Mesenchymal stem cell (in vitro differentiated cells and primary cell): ENCODE measurements around the gene DGKE.

Experiments used
- DNase-seq: peaks from one replicate; pipeline ENCODE4 v3.0.0-alpha.2; 2013
- H2AFZ ChIP-seq: one replicate; pipeline ENCODE4 v1.6.1; 2013; ENCODE audit warnings: low read depth, mild to moderate bottlenecking, control low read depth, inconsistent platforms, low read length, moderate library complexity
- H2AK5ac ChIP-seq: 2 replicates; pipeline ENCODE4 v1.6.1; 2013; ENCODE audit warnings: low read length, moderate library complexity, mild to moderate bottlenecking, inconsistent platforms; ENCODE audit not compliant: severe bottlenecking
- H2BK120ac ChIP-seq: one replicate; pipeline ENCODE4 v1.6.1; 2013; ENCODE audit warnings: low read depth, mild to moderate bottlenecking, inconsistent platforms, low read length, moderate library complexity
- H2BK12ac ChIP-seq, 2 experiments: one replicate each; pipeline ENCODE4 v1.6.1; 2013; ENCODE audit warnings: inconsistent platforms in 2 of 2, low read length in 2 of 2, mild to moderate bottlenecking in 2 of 2, moderate library complexity in 2 of 2, control low read depth in 1 of 2
- H2BK15ac ChIP-seq: one replicate; pipeline ENCODE4 v1.6.1; 2013; ENCODE audit warnings: mild to moderate bottlenecking, low read depth, inconsistent platforms; ENCODE audit not compliant: poor library complexity, severe bottlenecking
- H2BK5ac ChIP-seq: 2 replicates; pipeline ENCODE4 v1.6.1; 2013; ENCODE audit warnings: low read depth, mild to moderate bottlenecking, low read length, control low read depth, inconsistent platforms; ENCODE audit not compliant: poor library complexity, severe bottlenecking
- H3K14ac ChIP-seq, 2 experiments: one replicate each; pipeline ENCODE4 v1.6.1; 2013; ENCODE audit warnings: inconsistent platforms in 2 of 2, low read length in 2 of 2, control low read depth in 1 of 2, mild to moderate bottlenecking in 1 of 2, moderate library complexity in 1 of 2
- H3K18ac ChIP-seq, 2 experiments: one replicate each; pipeline ENCODE4 v1.6.1; 2013; ENCODE audit warnings: inconsistent platforms in 2 of 2, low read length in 2 of 2, control low read depth in 1 of 2, low read depth in 1 of 2, mild to moderate bottlenecking in 1 of 2
- H3K23ac ChIP-seq, 2 experiments: one replicate each; pipeline ENCODE4 v1.6.1; 2013; ENCODE audit warnings: inconsistent platforms in 2 of 2, low read length in 2 of 2, mild to moderate bottlenecking in 2 of 2, moderate library complexity in 2 of 2, control low read depth in 1 of 2
- H3K27ac ChIP-seq: 2 replicates; pipeline ENCODE4 v1.5.1; 2013; ENCODE audit warnings: mild to moderate bottlenecking, moderate library complexity, low read length, control low read depth, inconsistent platforms; ENCODE audit not compliant: poor library complexity, severe bottlenecking
- H3K27me3 ChIP-seq, 2 experiments: 2 replicates each; pipeline versions ENCODE4 v1.6.1 to v1.7.0; 2013; ENCODE audit warnings: low read length in 2 of 2, mild to moderate bottlenecking in 2 of 2, moderate library complexity in 2 of 2, control low read depth in 1 of 2, inconsistent platforms in 1 of 2; ENCODE audit not compliant: control insufficient read depth in 1 of 2, insufficient read depth in 1 of 2
- H3K36me3 ChIP-seq, 2 experiments: 2 replicates each; pipeline versions ENCODE4 v1.6.1 to v1.7.0; 2013; ENCODE audit warnings: low read length in 2 of 2, control low read depth in 1 of 2, inconsistent platforms in 1 of 2, low read depth in 1 of 2, mild to moderate bottlenecking in 1 of 2; ENCODE audit not compliant: insufficient read depth in 2 of 2, control insufficient read depth in 1 of 2
- H3K4ac ChIP-seq, 2 experiments: one replicate each; pipeline ENCODE4 v1.6.1; 2013; ENCODE audit warnings: inconsistent platforms in 2 of 2, low read length in 2 of 2, mild to moderate bottlenecking in 2 of 2, moderate library complexity in 2 of 2, control low read depth in 1 of 2, low read depth in 1 of 2
- H3K4me1 ChIP-seq: 2 replicates; pipeline ENCODE4 v1.6.1; 2013; ENCODE audit warnings: low read depth, low read length, control low read depth; ENCODE audit not compliant: control insufficient read depth, insufficient read depth
- H3K4me2 ChIP-seq: 2 replicates; pipeline ENCODE4 v1.6.1; 2013; ENCODE audit warnings: low read length, mild to moderate bottlenecking, inconsistent platforms; ENCODE audit not compliant: poor library complexity, severe bottlenecking
- H3K4me3 ChIP-seq, 2 experiments: 2 replicates each; pipeline versions ENCODE4 v1.5.1 to v1.7.0; 2013; ENCODE audit warnings: low read length in 2 of 2, mild to moderate bottlenecking in 2 of 2, control low read depth in 1 of 2, low read depth in 1 of 2; ENCODE audit not compliant: insufficient read depth in 1 of 2
- H3K79me1 ChIP-seq: replicated peaks from 2 replicates; pipeline ENCODE4 v1.6.1; 2013; ENCODE audit warnings: mild to moderate bottlenecking, control low read depth, low read length, inconsistent platforms; ENCODE audit not compliant: poor library complexity, severe bottlenecking
- H3K9ac ChIP-seq: 2 replicates; pipeline ENCODE4 v1.7.0; 2013; ENCODE audit warnings: mild to moderate bottlenecking, low read length, moderate library complexity
- H3K9me3 ChIP-seq: 2 replicates; pipeline ENCODE4 v1.7.0; 2013; ENCODE audit warnings: mild to moderate bottlenecking, low read length; ENCODE audit not compliant: control insufficient read depth
- H4K8ac ChIP-seq: one replicate; pipeline ENCODE4 v1.6.1; 2013; ENCODE audit warnings: inconsistent platforms, mild to moderate bottlenecking, low read length, moderate library complexity
- H4K91ac ChIP-seq: one replicate; pipeline ENCODE4 v1.6.1; 2013; ENCODE audit warnings: mild to moderate bottlenecking, low read length, inconsistent platforms
- WGBS: methylation state at CpG from one replicate; pipeline ENCODE4 v1.1.7; 2013; ENCODE audit warnings: mixed read lengths; 5-methylcytosine and 5-hydroxymethylcytosine counted together

Gene DGKE

GRCh38 chr17:56804454-56804853, 29.5 kb upstream of the DGKE start:
- H3K18ac ChIP-seq: no peak overlapping the region
- no peak overlapping the region for H3K4me2 ChIP-seq
- H3K36me3 ChIP-seq: no peaks in the 10 kb centered on the region
- H2BK15ac ChIP-seq: no peak overlapping the region
- H3K9me3 ChIP-seq: no peaks in the 10 kb centered on the region
- no peak overlapping the region for H3K23ac ChIP-seq
- H4K8ac ChIP-seq: no peak overlapping the region
- H2AK5ac ChIP-seq: no peak overlapping the region
- H2BK120ac ChIP-seq: no peak overlapping the region
- no peaks in the 10 kb centered on the region for H3K27me3 ChIP-seq
- peaks cover 3% of the 10 kb centered on the region for H3K4me1 ChIP-seq
- H3K14ac ChIP-seq: no peak overlapping the region
- H2BK5ac ChIP-seq: no peak overlapping the region
- no peak overlapping the region for H3K27ac ChIP-seq
- DNase-seq: no peak
- H3K79me1 ChIP-seq: no peaks in the 10 kb centered on the region
- no peak overlapping the region for H3K9ac ChIP-seq
- no peak overlapping the region for H3K4me3 ChIP-seq
- no peak overlapping the region for H2BK12ac ChIP-seq
- H4K91ac ChIP-seq: no peak overlapping the region
- H2AFZ ChIP-seq: no peak overlapping the region
- 100% methylated on average over 1 of the region's 3 CpGs for WGBS
- no peak overlapping the region for H3K4ac ChIP-seq

- no peak overlapping the region for H4K8ac ChIP-seq
- no peak overlapping the region for H2BK120ac ChIP-seq
- H3K4ac ChIP-seq: no peak overlapping the region
- H4K91ac ChIP-seq: no peak overlapping the region
- no peak overlapping the region for H2AK5ac ChIP-seq
- no peak overlapping the region for H2BK15ac ChIP-seq
- no peaks in the 10 kb centered on the region for H3K79me1 ChIP-seq
- H3K27me3 ChIP-seq: no peaks in the 10 kb centered on the region
- H3K23ac ChIP-seq: no peak overlapping the region
- H3K9me3 ChIP-seq: no peaks in the 10 kb centered on the region
- H3K18ac ChIP-seq: no peak overlapping the region
- no peak overlapping the region for H3K9ac ChIP-seq
- H3K4me3 ChIP-seq: no peak overlapping the region
- no peak overlapping the region for H2BK5ac ChIP-seq
- no peak overlapping the region for H3K27ac ChIP-seq
- no peaks in the 10 kb centered on the region for H3K36me3 ChIP-seq
- WGBS: 73% methylated on average over 4 of the region's 4 CpGs
- peaks cover 3% of the 10 kb centered on the region for H3K4me1 ChIP-seq
- no peak for DNase-seq
- H2BK12ac ChIP-seq: no peak overlapping the region
- H2AFZ ChIP-seq: no peak overlapping the region
- no peak overlapping the region for H3K14ac ChIP-seq
- no peak overlapping the region for H3K4me2 ChIP-seq
Observed at GRCh38 chr17:56806949-56807348, 27.0 kb upstream of the DGKE start.

GRCh38 chr17:56807723-56808122, 26.2 kb upstream of the DGKE start:
- H2BK120ac ChIP-seq: no peak overlapping the region
- DNase-seq: no peak
- H4K91ac ChIP-seq: no peak overlapping the region
- peaks cover 3% of the 10 kb centered on the region for H3K4me1 ChIP-seq
- H3K27me3 ChIP-seq: no peaks in the 10 kb centered on the region
- no peak overlapping the region for H2AK5ac ChIP-seq
- H3K4me3 ChIP-seq: no peak overlapping the region
- no peak overlapping the region for H2AFZ ChIP-seq
- no peak overlapping the region for H3K4ac ChIP-seq
- H3K23ac ChIP-seq: no peak overlapping the region
- no peak overlapping the region for H3K18ac ChIP-seq
- H4K8ac ChIP-seq: no peak overlapping the region
- H3K36me3 ChIP-seq: no peaks in the 10 kb centered on the region
- no peak overlapping the region for H3K27ac ChIP-seq
- WGBS: 100% methylated on average over 1 of the region's 3 CpGs
- no peak overlapping the region for H2BK15ac ChIP-seq
- no peak overlapping the region for H3K14ac ChIP-seq
- no peak overlapping the region for H3K4me2 ChIP-seq
- no peak overlapping the region for H2BK12ac ChIP-seq
- no peaks in the 10 kb centered on the region for H3K79me1 ChIP-seq
- H3K9ac ChIP-seq: no peak overlapping the region
- no peak overlapping the region for H2BK5ac ChIP-seq
- H3K9me3 ChIP-seq: no peaks in the 10 kb centered on the region

DNA sequence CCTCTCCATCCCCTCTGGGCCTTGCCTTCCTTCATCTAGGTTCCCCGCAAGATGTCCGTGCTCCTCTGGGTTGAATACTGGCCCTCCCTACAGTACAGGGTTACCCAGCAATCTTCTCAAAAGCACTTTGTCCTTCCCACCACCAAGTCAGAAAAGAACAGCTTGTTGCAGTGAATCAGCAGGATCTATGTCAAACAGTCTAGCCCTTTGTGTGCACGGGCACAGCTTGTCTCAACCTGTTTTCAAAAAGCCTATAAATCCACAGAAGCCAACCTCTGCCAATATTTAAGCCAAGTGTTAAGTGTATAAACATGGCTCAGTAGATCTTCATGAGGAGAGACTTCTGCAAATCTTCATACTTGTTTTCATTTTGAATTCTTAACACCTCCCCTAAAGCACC, 25.4 kb upstream of the DGKE start:
- Histone ChIP-seq H3K14ac (no peak overlapping the region), H2BK120ac (no peak overlapping the region), H3K23ac (no peak overlapping the region), H4K8ac (no peak overlapping the region), H3K79me1 (no peaks in the 10 kb centered on the region), H3K4ac (no peak overlapping the region), H2BK12ac (no peak overlapping the region), H3K4me2 (no peak overlapping the region), H2AK5ac (no peak overlapping the region), H3K9ac (no peak overlapping the region), H3K27ac (no peak overlapping the region), H4K91ac (no peak overlapping the region), H3K9me3 (no peaks in the 10 kb centered on the region), H3K4me1 (peaks cover 3% of the 10 kb centered on the region), H3K27me3 (no peaks in the 10 kb centered on the region), H2AFZ (no peak overlapping the region), H3K18ac (peak overlapping the region in 1 of 2 experiments; percentile 29), H3K4me3 (no peak overlapping the region), H3K36me3 (no peaks in the 10 kb centered on the region), H2BK15ac (no peak overlapping the region), H2BK5ac (no peak overlapping the region)
- no peak for DNase-seq
- 97% methylated on average over 2 of the region's 3 CpGs for WGBS
